Glutamatergic neuron (in vitro differentiated cells): Measurements from ENCODE around the gene SCTR. TPM values are rescaled to one million over a fixed set of nuclear protein-coding genes. Genes with fewer than 3 reads are reported as not detected.

Experiments used
- DNase-seq: peaks from one replicate; pipeline ENCODE4 v3.0.0; 2022
- H3K27ac Mint-ChIP-seq: one replicate; pipeline ENCODE4 v1.8.0; 2020; ENCODE audit warnings: mild to moderate bottlenecking, mixed read lengths, inconsistent platforms; ENCODE audit not compliant: unreplicated experiment
- H3K27me3 Mint-ChIP-seq: one replicate; pipeline ENCODE4 v1.8.0; 2020; ENCODE audit warnings: mild to moderate bottlenecking, moderate library complexity, mixed read lengths, inconsistent platforms; ENCODE audit not compliant: unreplicated experiment
- H3K36me3 Mint-ChIP-seq: one replicate; pipeline ENCODE4 v1.8.0; 2020; ENCODE audit warnings: mild to moderate bottlenecking, mixed read lengths, inconsistent platforms; ENCODE audit not compliant: unreplicated experiment
- H3K4me1 Mint-ChIP-seq: one replicate; pipeline ENCODE4 v1.8.0; 2020; ENCODE audit warnings: mild to moderate bottlenecking, low read depth, mixed read lengths, inconsistent platforms; ENCODE audit not compliant: unreplicated experiment
- H3K4me3 Mint-ChIP-seq: one replicate; pipeline ENCODE4 v1.8.0; 2020; ENCODE audit warnings: mild to moderate bottlenecking, mixed read lengths, inconsistent platforms; ENCODE audit not compliant: unreplicated experiment
- H3K9me3 Mint-ChIP-seq: one replicate; pipeline ENCODE4 v1.8.0; 2020; ENCODE audit warnings: mild to moderate bottlenecking, moderate library complexity, mixed read lengths, inconsistent platforms; ENCODE audit not compliant: unreplicated experiment
- CTCF ChIP-seq: fragments of 200-600 bp; sonication (generic); IDR thresholded peaks from one replicate; pipeline ENCODE4 v1.5.0; 2021; ENCODE audit not compliant: partially characterized antibody, unreplicated experiment
- total RNA-seq: library from RNA; stranded (reverse); fragmentation: NEBNext Ultra II Directional; extraction: Animal tissue kit (Norgen Biotek cat#: 25700); gene quantifications from one replicate; pipeline ENCODE4 v1.2.1, GENCODE V29; 2021; ENCODE audit not compliant: unreplicated experiment

The SCTR gene
- total RNA-seq, 1 donor from 2014 or later = not detected

- H3K4me1 Mint-ChIP-seq = peaks cover 2% of the 10 kb centered on the region
- H3K27ac Mint-ChIP-seq = no peak overlapping the region
- H3K9me3 Mint-ChIP-seq = no peaks in the 10 kb centered on the region
- no peak overlapping the region for H3K4me3 Mint-ChIP-seq
- no peaks in the 10 kb centered on the region for H3K36me3 Mint-ChIP-seq
- DNase-seq = no peak
- peaks cover 5% of the 10 kb centered on the region for H3K27me3 Mint-ChIP-seq
- TF ChIP-seq CTCF = no peak
These were observed 41.5 kb downstream of the SCTR start for GRCh38 chr2:119482481-119483394.

- no peak overlapping the region for H3K27ac Mint-ChIP-seq
- DNase-seq = no peak
- no peaks in the 10 kb centered on the region for H3K4me1 Mint-ChIP-seq
- H3K27me3 Mint-ChIP-seq = peaks cover 5% of the 10 kb centered on the region
- H3K36me3 Mint-ChIP-seq = no peaks in the 10 kb centered on the region
- no peak overlapping the region for H3K4me3 Mint-ChIP-seq
- no peak for TF ChIP-seq CTCF
- H3K9me3 Mint-ChIP-seq = peaks cover 1% of the 10 kb centered on the region
These were observed 42.5 kb downstream of the SCTR start for GRCh38 chr2:119481501-119482455.

- no peaks in the 10 kb centered on the region for H3K36me3 Mint-ChIP-seq
- DNase-seq = no peak
- H3K4me3 Mint-ChIP-seq = no peak overlapping the region
- no peak overlapping the region for H3K27ac Mint-ChIP-seq
- H3K27me3 Mint-ChIP-seq = peaks cover 6% of the 10 kb centered on the region
- peaks cover under 1% of the 10 kb centered on the region for H3K4me1 Mint-ChIP-seq
- TF ChIP-seq CTCF = no peak
- peaks cover 1% of the 10 kb centered on the region for H3K9me3 Mint-ChIP-seq
These were observed 43.6 kb downstream of the SCTR start for GRCh38 chr2:119480718-119481142.

GRCh38 chr2:119480184-119480583 is 44.1 kb downstream of the SCTR start:
- H3K9me3 Mint-ChIP-seq = peaks cover 1% of the 10 kb centered on the region
- H3K36me3 Mint-ChIP-seq = no peaks in the 10 kb centered on the region
- no peak overlapping the region for H3K27ac Mint-ChIP-seq
- DNase-seq = no peak
- TF ChIP-seq CTCF = no peak
- peaks cover 1% of the 10 kb centered on the region for H3K4me1 Mint-ChIP-seq
- H3K27me3 Mint-ChIP-seq = peaks cover 6% of the 10 kb centered on the region
- H3K4me3 Mint-ChIP-seq = no peak overlapping the region
